Measurements from ENCODE around the gene ARHGAP10.
A peak's percentile ranks its signal among the peaks of the same experiment; 100 is the strongest.
"Not testable (repeated sequence)": the region's sequence is repeated elsewhere in the genome, so short reads cannot be mapped to it uniquely, and the experiment has no call there.

ARHGAP10 gene

DNA sequence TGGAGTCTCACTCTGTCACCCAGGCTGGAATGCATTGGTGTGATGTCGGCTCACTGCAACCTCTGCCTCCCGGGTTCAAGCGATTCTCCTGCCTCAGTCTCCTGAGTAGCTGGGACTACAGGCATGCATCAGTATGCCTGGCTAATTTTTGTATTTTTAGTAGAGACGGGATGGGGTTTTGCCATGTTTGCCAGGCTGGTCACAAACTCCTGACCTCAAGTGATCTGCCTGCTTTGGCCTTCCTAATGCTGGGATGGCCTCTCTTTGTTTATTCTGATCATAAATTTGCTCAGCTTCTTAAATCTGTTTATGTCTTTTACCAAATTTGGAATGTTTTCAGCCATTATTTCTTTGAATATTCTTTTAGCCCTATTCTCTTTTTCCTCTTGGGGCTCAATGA lies 67.2 kb downstream of the ARHGAP10 start:
- DNase-seq = not testable (repeated sequence)

DNA sequence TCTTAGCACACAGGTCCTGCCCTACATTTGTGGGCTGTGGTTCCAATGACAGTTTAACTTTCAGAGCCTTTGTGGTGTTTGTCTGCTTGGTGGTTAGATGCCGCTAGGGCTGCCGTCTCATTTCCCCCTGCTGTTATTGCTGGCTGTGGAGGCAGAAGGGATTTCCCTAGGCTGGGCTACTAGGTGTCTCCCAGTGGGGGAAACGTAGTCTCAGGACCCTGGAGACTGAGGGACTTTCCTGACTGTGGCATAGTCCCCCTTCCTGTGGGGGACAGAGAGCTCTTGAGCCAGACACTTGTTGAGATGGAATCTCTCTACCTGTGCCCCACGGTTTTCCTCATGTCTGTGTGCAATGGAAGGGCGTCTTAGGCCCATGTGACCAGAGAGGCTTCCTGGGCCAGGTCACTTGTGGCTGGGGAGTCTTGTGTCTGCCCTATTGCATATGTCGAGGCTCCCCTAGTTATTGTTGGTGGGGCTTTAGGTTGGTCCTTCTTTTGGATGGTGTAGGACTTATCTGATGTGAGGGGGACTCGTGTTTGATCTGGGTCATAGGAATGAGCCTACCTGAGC lies 68.2 kb downstream of the ARHGAP10 start:
- DNase-seq = peak; percentile 45

DNA sequence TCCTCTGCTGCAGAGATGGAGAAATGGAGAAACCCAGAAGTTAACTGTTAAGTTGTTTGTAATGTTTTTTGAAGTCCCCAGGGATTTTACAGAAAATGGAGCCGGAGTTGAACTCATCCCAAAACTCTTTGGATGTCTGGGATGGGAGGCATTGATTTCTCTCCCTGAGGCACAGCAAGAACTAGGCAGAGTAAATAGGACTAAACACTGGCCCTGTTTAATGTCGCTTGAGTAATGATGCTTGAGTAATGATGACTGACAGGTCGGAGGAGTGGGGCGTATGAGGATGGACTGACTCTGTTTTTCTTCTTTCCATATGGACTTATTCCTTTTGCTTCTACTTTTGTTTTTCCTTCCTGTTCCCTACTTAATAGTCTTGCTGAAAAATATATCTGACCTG lies 69.9 kb downstream of the ARHGAP10 start:
- no peak for DNase-seq

GRCh38 chr4:147802346-147802745 lies 70.5 kb downstream of the ARHGAP10 start:
- no peak for DNase-seq

DNA sequence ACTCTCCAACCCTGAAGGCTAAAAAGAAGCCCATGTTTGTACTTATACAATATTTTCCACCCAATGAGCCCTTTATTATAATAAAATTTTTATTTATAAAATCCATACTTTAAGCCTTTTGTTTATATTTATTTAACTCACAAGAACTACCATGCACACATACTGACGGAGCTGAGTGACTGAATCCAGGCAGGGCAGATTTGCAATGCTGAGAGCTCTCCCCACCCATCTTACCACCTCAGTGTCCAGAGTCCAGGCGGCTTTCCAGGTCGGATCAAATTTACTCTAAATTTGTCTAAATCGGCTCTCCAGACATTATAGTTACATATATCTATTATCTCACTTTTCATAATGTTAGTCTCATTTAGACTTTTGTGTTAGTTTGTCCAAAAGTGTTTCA lies 74.1 kb downstream of the ARHGAP10 start:
- no peak for DNase-seq

DNA sequence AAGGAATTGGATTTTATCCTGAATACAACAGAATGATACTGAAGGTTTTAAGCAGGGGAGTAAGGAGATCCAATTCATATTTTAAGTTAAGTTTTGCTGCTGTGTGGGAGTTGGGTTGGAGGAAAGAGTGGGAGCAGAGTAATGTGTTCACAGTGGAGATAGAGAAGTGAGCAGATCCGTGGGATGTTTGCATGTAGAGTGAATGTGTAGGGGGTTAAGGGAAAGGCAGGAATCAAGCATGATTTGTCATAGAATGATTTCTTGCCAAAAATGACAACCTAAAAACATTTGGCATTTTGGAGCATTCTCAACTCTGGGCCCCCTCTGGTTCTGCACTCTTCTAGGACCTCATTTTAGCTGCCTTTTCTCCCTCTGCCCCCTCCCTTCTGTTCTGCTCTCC lies 76.6 kb downstream of the ARHGAP10 start:
- DNase-seq = no peak

DNA sequence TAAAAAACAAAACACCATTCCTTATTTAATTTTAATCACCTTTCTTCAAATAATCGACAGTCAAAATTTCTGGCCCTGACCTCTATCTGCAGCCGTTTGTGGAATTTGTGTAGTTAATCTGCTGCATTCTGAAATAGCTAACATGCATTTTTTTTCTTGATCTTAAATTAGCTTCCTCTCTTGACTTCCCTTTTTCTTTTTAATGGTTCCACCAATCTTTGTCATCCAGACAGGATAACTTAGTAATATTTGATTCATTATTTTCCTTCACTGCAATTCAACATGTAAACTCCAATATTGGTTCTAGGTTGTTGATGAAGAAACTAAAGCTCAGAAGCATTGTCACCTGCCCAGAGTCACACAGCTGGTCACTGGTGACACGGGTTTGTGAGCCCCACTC lies 77.3 kb downstream of the ARHGAP10 start:
- no peak for DNase-seq

DNA sequence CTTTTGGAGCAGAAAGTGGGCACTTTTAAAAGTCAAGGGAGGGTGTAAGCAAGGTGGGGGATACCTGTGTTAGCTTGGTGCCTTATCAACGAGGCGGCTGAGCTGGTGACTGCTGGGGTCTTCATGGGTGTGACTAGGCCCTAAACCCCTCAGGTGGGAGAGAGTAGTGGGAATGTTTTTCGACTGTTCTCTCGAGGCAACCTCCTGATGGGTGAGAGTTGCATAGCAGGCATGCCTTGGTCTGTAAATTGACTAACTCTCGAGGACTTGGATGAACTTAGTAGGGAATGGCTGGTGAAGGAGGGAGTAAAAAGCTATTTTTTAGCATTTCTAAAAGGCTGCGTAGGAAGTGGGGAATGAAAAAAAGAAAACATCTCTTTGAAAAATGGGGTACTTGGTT lies 80.0 kb downstream of the ARHGAP10 start:
- no peak for DNase-seq

- no peak for DNase-seq
Measured at GRCh38 chr4:147813109-147813773, 81.4 kb downstream of the ARHGAP10 start.

DNA sequence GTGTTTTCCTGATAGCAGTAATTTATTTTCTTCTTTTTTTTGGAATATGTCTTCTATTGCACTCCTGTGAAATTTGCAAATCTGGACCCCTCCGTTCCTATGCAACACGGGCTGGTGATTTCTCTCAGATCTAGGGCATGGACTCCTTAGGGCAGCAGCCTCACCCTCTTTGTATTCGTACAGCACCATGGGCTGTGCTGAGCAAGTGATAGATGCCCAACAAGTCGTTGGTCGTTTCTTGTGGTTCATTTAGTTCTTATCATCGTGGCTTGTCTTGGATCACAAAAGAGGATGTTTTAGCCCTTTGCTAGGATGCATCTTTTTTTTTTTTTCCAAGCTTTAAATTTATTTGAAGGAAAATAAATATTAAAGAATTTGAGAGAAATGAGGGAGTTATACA lies 82.1 kb downstream of the ARHGAP10 start:
- no peak for DNase-seq

DNA sequence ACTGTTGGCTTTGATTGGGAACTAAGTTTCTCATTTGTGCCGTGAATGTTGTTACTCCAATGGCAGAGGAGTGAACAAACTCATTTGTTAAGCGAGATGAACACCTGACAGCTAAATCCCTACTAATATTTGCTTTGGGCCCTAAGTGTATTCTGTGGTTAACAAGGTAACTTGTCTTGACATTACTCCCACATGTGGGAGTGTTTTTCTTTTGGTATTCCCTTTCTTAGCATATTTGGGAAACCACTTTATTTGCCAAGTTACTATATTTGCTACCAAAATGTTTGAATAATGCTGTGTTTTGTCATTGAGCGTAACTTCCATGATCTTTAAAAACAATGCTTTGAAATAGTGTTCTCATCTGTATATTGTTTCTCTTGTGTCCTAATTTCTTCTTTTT lies 82.5 kb downstream of the ARHGAP10 start:
- no peak for DNase-seq

GRCh38 chr4:147815741-147816140 lies 83.9 kb downstream of the ARHGAP10 start:
- DNase-seq = no peak

DNA sequence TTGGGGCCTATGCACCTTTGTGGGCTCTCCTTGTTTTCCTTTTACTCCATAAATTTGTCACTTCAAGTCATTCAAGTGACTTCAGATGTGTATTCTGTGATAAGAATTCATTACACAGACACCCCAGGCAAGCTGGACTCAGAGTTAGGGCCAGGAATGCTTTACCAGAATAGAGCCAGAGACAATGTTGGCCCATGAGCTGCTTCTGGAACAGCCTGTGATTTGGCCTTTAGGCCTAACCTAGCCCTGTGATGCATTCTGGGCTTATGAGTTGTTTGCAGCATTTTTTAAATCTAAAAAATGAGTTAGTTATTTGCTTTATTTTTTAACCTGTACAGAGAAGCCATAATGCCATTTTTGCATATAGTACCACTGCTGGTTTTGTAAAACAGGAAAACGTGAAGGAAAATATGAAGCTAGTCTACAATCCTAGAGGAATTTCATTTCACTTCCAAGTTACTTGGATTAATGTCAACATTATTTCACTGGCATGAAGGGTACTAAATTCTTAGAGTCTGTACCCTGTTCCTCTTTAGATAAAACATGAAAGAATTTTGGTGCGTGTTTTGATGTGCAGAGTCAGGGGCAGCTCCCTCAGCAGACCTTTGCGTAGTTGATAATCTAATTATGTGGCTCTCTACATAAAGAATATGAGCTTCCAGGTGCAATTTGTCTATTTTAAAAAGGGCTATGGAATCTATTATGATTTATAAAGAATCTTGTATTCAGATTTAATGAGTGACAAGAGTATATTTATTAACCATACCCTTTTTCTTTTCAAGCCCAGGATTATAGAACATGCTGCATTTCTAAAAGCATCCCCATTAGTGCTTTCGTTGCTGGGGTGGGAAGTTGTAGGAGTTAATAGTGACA lies 84.7 kb downstream of the ARHGAP10 start:
- no peak for DNase-seq

- DNase-seq = no peak
Measured at GRCh38 chr4:147820975-147821374, 89.1 kb downstream of the ARHGAP10 start.

DNA sequence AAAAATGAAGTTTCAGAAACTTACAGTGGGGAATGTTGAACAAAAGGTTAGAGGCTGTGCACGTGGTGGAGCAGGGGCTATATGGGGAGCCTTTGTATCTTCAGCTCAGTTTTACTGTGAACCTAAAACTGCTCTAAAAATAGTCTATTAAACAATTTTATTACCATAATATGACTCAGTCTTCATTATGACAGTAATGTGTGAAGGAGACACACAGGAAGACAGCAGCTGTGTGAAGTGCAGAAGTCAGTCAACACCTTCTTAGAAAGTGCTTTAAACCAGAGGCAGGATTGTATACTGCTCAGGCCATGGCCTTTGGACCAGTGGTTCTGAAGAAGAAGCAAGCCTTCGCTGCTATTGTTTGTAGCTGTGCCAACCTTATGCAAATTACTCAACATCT lies 89.7 kb downstream of the ARHGAP10 start:
- DNase-seq = no peak

DNA sequence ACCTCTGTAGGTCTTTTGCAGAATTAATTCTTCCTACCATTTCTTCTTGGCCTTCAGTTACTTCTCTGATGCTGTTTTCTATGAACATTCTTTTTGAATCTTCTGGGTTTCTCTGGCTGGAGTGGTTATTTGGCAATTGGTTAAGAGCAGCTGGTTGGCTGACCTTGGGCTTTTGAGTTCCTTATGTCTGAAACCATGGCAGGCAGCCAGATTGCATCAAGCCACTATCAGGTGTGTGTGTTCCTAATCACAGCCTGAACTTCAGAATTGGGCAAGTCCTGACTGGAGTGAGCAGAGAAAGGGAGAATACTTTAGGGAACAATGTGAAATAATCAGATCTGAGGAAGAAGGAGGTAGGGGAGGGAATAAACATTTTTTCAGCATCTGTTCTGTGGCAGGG lies 90.2 kb downstream of the ARHGAP10 start:
- DNase-seq = no peak

DNA sequence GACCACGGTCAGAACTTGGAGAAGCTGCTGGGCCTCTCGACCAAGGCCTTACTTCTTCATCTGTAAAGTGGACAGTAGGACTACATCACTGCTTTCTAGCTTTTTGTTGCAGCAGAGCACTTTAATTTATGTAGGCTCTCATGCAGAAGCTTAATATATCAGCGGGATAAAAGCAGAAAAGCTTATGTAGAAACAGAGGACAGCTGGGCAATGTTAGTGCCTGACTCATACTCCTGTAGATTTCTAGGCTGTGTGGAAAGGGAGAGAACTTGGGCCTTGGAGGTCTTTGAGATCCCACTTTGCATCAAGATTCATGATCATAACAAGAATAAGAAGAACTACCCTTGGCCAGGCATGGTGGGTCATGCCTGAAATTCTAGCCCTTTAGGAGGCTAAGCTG lies 91.2 kb downstream of the ARHGAP10 start:
- no peak for DNase-seq

- no peak for DNase-seq
Measured at GRCh38 chr4:147824316-147824715, 92.4 kb downstream of the ARHGAP10 start.

DNA sequence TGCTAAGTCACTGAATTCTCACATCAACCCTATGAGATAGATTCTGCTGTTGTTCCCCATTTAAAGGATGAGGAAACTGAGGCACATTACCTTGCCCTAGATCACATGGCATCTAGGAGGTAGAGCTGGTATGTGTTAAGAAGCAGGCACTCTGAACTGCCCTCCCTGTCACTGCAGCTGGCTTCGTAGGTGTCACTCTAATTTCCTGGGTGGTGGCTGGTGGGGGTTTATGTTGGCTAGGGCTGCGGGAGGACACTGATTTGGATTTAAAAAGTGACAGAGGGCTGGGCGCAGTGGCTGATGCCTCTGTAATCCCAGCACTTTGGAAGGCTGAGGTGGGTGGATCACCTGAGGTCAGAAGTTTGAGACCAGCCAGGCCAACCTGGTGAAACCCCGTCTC lies 93.0 kb downstream of the ARHGAP10 start:
- DNase-seq = no peak

- DNase-seq = no peak
Measured at GRCh38 chr4:147825451-147826287, 93.8 kb downstream of the ARHGAP10 start.

DNA sequence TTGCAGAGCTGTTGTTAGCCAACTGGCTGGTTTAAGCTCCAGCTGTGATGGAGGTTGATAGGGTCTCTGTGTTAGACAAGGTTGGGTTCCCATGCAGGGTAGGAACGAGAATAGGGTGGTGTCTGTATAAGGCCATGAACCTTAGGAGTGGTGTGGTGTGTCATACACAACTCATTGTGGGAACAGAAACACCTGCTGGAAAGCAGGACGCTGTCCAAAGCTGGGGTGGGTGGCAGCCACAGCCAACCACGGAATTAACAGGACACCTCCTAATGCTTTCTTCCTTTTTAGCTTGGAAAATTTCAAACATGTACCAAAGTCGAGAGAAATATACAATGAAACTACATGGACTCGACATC lies 94.4 kb downstream of the ARHGAP10 start:
- no peak for DNase-seq

DNA sequence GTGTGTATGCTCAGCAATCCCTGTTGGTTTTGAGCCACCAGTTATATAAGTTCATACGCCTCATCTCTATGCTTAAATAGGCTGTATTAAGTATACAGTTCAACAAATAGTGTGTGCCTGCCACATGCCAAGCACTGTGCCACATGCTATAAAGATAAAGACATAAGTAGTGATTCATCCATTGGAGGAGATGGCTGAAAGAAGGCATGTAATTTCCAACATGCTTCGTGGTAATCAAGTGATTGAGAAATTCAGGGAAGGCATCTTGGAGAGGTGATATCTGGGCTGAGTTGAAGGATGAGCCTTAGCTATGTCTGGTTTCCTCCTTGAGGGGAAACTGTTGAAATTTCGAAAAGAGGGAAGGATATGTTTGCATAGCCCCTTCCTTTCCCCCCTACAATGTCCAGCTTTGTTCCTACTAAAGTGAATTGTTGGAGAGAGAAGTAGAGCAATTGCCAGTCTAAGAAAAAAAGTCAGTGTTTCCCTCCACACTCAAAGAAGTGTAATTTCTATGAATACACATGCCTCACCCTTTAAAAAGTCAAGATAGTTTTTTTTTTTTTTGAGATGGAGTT lies 96.5 kb downstream of the ARHGAP10 start:
- no peak for DNase-seq

Data from left hindlimb (tissue), 1 donor.